ENCODE data around the gene SNF8. TPM values are rescaled to one million over a fixed set of nuclear protein-coding genes. Genes with fewer than 3 reads are reported as not detected.

The SNF8 gene
- total and polyA plus RNA-seq, 9 donors = 41.0 to 94.2 (median 66.7) TPM

GRCh38 chr17:48908853-48909394 is 35.7 kb downstream of the SNF8 start:
- H3K27me3 ChIP-seq = no peaks in the 10 kb centered on the region
- no peaks in the 10 kb centered on the region for H3K36me3 ChIP-seq
- no peak for TF ChIP-seq POLR2A (IDR thresholded peaks at IDR 0.05)
- peaks cover 5% of the 10 kb centered on the region for H3K4me1 ChIP-seq (ENCODE audit: insufficient read depth)
- WGBS, 3 donors = 1% methylated on average over 34 to 36 of the region's 36 CpGs
- intact Hi-C loops (cut with DNase I) = no loop called here
- peak overlapping the region; percentile 59 to 89 for H3K27ac ChIP-seq
- H3K9me3 ChIP-seq = no peaks in the 10 kb centered on the region
- H3K4me3 ChIP-seq = peak overlapping the region; percentile 92
- peak; percentile 72 to 87 (median 80) for DNase-seq

DNA sequence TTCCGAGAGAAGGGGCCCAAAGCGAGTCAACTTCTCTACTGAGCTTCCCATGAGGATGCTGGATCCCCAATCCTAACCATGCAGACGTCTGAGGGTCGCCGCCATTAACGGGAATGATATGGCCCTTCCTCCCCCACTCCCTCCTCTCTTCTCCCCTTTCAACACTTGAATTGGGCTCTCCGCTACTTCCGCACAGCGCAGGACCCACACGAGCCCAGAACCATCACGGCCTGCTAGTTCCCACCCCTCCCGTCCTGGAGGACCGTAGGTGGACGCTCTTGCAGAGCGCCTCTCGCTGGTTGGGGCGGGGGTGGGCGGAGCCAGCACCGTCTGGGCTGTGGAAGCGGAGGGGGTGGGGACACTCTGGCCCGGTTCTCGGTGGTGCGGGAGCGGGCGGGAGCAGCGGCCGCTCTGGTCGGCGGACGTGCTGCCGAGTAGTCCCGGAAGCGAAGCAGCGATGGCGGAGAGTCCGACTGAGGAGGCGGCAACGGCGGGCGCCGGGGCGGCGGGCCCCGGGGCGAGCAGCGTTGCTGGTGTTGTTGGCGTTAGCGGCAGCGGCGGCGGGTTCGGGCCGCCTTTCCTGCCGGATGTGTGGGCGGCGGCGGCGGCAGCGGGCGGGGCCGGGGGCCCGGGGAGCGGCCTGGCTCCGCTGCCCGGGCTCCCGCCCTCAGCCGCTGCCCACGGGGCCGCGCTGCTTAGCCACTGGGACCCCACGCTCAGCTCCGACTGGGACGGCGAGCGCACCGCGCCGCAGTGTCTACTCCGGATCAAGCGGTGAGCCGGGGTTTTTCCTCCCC is 36.4 kb downstream of the SNF8 start, which contains the start of gene UBE2Z:
Gene UBE2Z (plus strand): TSS at position 361 of the 797 bp plus-strand sequence. CDS start 97 bp downstream, at position 458.
- H3K4me3 ChIP-seq = peak within 1 kb of the TSS; percentile 92

DNA sequence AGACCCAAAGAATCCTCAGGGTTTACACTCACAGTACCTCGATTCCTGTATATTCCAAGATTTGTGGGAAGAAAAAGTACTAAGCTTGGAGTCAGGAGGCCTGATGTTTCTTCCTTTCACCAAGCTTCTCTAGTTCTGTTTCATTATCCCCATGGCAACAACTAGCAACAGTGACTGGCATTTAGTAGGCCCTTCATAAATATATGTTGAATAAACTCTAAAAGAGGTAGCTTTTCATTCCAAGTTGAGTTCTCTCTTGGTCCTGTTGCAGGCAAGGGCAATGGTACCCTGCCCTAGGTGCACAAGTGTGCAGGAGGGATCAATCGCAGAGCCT is 37.0 kb downstream of the SNF8 start:
- no peaks in the 10 kb centered on the region for H3K27me3 ChIP-seq
- no peaks in the 10 kb centered on the region for H3K9me3 ChIP-seq
- intact Hi-C loops (cut with DNase I) = no loop called here
- H3K4me3 ChIP-seq = peak overlapping the region; percentile 92
- no peak for DNase-seq
- TF ChIP-seq POLR2A (IDR thresholded peaks at IDR 0.05) (no peak), EP300 (IDR thresholded peaks at IDR 0.05) (no peak)
- TF ChIP-seq, protein P1, sequence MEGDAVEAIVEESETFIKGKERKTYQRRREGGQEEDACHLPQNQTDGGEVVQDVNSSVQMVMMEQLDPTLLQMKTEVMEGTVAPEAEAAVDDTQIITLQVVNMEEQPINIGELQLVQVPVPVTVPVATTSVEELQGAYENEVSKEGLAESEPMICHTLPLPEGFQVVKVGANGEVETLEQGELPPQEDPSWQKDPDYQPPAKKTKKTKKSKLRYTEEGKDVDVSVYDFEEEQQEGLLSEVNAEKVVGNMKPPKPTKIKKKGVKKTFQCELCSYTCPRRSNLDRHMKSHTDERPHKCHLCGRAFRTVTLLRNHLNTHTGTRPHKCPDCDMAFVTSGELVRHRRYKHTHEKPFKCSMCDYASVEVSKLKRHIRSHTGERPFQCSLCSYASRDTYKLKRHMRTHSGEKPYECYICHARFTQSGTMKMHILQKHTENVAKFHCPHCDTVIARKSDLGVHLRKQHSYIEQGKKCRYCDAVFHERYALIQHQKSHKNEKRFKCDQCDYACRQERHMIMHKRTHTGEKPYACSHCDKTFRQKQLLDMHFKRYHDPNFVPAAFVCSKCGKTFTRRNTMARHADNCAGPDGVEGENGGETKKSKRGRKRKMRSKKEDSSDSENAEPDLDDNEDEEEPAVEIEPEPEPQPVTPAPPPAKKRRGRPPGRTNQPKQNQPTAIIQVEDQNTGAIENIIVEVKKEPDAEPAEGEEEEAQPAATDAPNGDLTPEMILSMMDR (IDR thresholded peaks at IDR 0.05) = no peak
- H3K36me3 ChIP-seq = no peaks in the 10 kb centered on the region
- 35 to 41% (median 37%) methylated on average over 2 of the region's 2 CpGs for WGBS, 3 donors
- H3K27ac ChIP-seq = peak overlapping the region; percentile 59 to 89
- peaks cover 5% of the 10 kb centered on the region for H3K4me1 ChIP-seq (ENCODE audit: insufficient read depth)

More for the DNA sequence above, 36.4 kb downstream of the SNF8 start, which contains the start of gene UBE2Z:
- intact Hi-C loops (cut with DNase I) = no loop called here
- H3K27me3 ChIP-seq = no peaks in the 10 kb centered on the region
- H3K9me3 ChIP-seq = no peaks in the 10 kb centered on the region
- no peaks in the 10 kb centered on the region for H3K36me3 ChIP-seq
- WGBS, 3 donors = 1 to 2% (median 1%) methylated on average over 29 to 81 of the region's 81 CpGs
- TF ChIP-seq EP300 (IDR thresholded peaks at IDR 0.05) (no peak), POLR2A (IDR thresholded peaks at IDR 0.05) (peak; percentile 81)
- TF ChIP-seq, protein P1 (IDR thresholded peaks at IDR 0.05) = peak in 1 of 3 donors; percentile 18
- H3K27ac ChIP-seq = peak within 1 kb of the TSS; percentile 59 to 89
- peak; percentile 91 to 95 (median 93) for DNase-seq
- peaks cover 5% of the 10 kb centered on the region for H3K4me1 ChIP-seq (ENCODE audit: insufficient read depth)

- Histone ChIP-seq H3K27me3 (no peaks in the 10 kb centered on the region), H3K27ac (no peak overlapping the region), H3K9me3 (no peaks in the 10 kb centered on the region), H3K36me3 (no peaks in the 10 kb centered on the region), H3K4me3 (no peak overlapping the region), H3K4me1 (ENCODE audit: insufficient read depth) (peaks cover 5% of the 10 kb centered on the region)
- DNase-seq = no peak
- TF ChIP-seq EP300 (IDR thresholded peaks at IDR 0.05) (no peak), POLR2A (IDR thresholded peaks at IDR 0.05) (no peak)
- TF ChIP-seq, protein P1 (IDR thresholded peaks at IDR 0.05) = no peak
- 64 to 82% (median 73%) methylated on average over 9 of the region's 9 CpGs for WGBS, 3 donors
- intact Hi-C loops (cut with DNase I) = no loop called here
Measured at GRCh38 chr17:48905987-48906515, 38.6 kb downstream of the SNF8 start.

Data from ovary (tissue), 9 donors.